Sigmoid colon (tissue), 3 donors: ENCODE measurements around the gene DNAI4.

Experiments used
- POLR2A ChIP-seq, 2 donors: fragments of 450-650 bp; IDR thresholded peaks; one replicate each; pipeline ENCODE4 v1.6.1; 2016; ENCODE audit warnings: antibody characterized with exemption in 2 of 2, mild to moderate bottlenecking in 2 of 2, moderate library complexity in 2 of 2
- TF ChIP-seq, protein P1 (sequence below), 4 experiments: fragments of 450-650 bp in 3 of 4; fragments of 200-600 bp in 1 of 4; IDR thresholded peaks; one replicate each; pipeline ENCODE4 v1.5.1; 2016 to 2019; ENCODE audit warnings: antibody characterized with exemption in 4 of 4, mild to moderate bottlenecking in 3 of 4, moderate library complexity in 2 of 4

DNA sequence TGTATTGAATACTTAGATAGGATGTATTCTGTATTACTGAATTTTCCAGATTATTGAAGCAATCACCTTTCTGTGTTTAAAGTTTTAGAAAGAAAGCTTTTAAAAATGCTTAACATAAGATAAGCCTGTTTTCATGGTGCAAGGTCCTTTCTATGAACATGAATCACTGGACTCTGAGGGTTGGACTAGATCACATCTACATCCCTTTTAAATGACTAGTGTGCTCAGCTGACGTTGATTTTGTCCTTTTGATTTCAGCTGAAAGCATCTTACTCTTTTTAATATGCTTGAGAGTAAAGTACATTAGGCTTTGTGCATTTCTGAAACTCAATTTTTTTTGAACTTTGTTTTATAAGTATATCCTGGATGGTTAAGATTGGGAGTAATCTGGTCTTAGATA is 16.3 kb upstream of the DNAI4 start:
- TF ChIP-seq, protein P1, sequence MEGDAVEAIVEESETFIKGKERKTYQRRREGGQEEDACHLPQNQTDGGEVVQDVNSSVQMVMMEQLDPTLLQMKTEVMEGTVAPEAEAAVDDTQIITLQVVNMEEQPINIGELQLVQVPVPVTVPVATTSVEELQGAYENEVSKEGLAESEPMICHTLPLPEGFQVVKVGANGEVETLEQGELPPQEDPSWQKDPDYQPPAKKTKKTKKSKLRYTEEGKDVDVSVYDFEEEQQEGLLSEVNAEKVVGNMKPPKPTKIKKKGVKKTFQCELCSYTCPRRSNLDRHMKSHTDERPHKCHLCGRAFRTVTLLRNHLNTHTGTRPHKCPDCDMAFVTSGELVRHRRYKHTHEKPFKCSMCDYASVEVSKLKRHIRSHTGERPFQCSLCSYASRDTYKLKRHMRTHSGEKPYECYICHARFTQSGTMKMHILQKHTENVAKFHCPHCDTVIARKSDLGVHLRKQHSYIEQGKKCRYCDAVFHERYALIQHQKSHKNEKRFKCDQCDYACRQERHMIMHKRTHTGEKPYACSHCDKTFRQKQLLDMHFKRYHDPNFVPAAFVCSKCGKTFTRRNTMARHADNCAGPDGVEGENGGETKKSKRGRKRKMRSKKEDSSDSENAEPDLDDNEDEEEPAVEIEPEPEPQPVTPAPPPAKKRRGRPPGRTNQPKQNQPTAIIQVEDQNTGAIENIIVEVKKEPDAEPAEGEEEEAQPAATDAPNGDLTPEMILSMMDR (IDR thresholded peaks at IDR 0.05), result no peak
- TF ChIP-seq POLR2A (IDR thresholded peaks at IDR 0.05), result no peak
